Lower leg skin (tissue), 3 donors: ENCODE measurements around the gene NBDY.

Source experiments
- POLR2A ChIP-seq, 2 donors: fragments of 450-650 bp; IDR thresholded peaks; one replicate each; pipeline ENCODE4 v1.6.1; 2016 to 2017; ENCODE audit warnings: antibody characterized with exemption in 2 of 2, mild to moderate bottlenecking in 1 of 2, moderate library complexity in 1 of 2
- TF ChIP-seq, protein P1 (sequence below), 3 donors: fragments of 450-650 bp; IDR thresholded peaks; one replicate each; pipeline ENCODE4 v1.5.1; 2016; ENCODE audit warnings: antibody characterized with exemption in 3 of 3, mild to moderate bottlenecking in 3 of 3, moderate library complexity in 2 of 3

DNA sequence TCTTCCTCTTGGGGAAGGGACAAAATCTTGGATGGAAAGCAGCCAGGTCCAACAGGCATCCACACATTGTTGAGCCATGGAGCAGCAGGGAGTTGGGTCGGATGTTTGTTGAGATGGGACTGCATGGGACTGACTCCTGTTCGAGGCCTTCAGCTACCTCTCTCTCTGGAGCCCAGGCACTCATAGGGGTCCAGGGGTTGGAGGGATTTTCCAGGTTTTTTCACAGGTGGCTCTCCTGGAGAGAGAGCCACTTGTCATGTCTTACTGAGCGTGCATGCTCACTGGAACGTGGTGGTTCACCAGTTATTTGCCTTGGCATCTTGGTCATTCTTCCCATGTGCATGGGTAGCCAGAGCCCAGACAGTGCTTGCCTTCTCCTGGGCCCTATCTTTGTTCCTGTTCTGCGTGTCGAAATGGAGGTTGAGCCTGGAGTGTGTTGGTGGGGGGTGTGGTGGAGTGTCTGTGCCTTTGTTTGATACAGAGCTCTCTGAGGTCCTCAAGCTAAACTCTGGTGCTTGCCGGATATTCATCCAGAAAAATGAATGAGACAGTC lies 60.6 kb downstream of the NBDY start:
- TF ChIP-seq, protein P1, sequence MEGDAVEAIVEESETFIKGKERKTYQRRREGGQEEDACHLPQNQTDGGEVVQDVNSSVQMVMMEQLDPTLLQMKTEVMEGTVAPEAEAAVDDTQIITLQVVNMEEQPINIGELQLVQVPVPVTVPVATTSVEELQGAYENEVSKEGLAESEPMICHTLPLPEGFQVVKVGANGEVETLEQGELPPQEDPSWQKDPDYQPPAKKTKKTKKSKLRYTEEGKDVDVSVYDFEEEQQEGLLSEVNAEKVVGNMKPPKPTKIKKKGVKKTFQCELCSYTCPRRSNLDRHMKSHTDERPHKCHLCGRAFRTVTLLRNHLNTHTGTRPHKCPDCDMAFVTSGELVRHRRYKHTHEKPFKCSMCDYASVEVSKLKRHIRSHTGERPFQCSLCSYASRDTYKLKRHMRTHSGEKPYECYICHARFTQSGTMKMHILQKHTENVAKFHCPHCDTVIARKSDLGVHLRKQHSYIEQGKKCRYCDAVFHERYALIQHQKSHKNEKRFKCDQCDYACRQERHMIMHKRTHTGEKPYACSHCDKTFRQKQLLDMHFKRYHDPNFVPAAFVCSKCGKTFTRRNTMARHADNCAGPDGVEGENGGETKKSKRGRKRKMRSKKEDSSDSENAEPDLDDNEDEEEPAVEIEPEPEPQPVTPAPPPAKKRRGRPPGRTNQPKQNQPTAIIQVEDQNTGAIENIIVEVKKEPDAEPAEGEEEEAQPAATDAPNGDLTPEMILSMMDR (IDR thresholded peaks at IDR 0.05), result no peak
- TF ChIP-seq POLR2A (IDR thresholded peaks at IDR 0.05), result no peak
